ENCODE measurements around the gene UHMK1.

DNA sequence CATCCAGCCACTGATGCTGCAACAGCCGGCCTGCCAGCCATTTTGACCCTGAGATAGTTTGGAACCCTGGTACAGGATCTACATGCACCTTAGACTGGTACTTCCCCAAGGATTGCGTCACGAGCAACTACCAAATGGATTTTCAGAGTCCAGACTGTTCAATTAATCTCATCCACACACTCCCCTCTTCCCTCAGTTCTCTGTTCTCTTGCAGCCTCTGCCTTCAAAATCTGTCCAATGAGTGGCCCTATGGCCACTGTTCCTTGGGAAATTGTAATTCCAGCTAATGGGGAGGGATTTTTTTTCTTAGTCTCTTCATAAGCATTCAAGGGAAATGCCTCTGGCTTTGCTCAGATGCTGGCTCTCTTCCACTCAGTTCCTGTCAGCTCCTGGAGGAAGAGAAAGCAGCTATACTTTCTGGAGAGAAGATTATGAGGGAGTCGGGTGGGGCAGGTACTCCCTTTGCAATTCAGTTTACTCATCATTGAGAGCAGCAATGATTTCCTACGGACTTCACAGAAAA lies 44.1 kb downstream of the UHMK1 start:
- TF ChIP-seq, protein P1, sequence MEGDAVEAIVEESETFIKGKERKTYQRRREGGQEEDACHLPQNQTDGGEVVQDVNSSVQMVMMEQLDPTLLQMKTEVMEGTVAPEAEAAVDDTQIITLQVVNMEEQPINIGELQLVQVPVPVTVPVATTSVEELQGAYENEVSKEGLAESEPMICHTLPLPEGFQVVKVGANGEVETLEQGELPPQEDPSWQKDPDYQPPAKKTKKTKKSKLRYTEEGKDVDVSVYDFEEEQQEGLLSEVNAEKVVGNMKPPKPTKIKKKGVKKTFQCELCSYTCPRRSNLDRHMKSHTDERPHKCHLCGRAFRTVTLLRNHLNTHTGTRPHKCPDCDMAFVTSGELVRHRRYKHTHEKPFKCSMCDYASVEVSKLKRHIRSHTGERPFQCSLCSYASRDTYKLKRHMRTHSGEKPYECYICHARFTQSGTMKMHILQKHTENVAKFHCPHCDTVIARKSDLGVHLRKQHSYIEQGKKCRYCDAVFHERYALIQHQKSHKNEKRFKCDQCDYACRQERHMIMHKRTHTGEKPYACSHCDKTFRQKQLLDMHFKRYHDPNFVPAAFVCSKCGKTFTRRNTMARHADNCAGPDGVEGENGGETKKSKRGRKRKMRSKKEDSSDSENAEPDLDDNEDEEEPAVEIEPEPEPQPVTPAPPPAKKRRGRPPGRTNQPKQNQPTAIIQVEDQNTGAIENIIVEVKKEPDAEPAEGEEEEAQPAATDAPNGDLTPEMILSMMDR (IDR thresholded peaks at IDR 0.05 in 4 of 5, conservative IDR thresholded peaks at IDR 0.05 in 1 of 5), result no peak
- TF ChIP-seq POLR2A (IDR thresholded peaks at IDR 0.05), result no peak
